GM19328 (cell line): ENCODE data around the gene UBXN7.
"Not testable (repeated sequence)": the region's sequence is repeated elsewhere in the genome, so short reads cannot be mapped to it uniquely, and the experiment has no call there.

Experiments
- ATAC-seq: cut with Tn5 transposase; IDR thresholded peaks from one replicate; pipeline ENCODE4 v1.9.1; 2021; ENCODE audit warnings: mild to moderate bottlenecking, moderate library complexity; ENCODE audit not compliant: unreplicated experiment

The UBXN7 gene

GRCh38 chr3:196432137-196432879 lies at the start of gene UBXN7:
Gene UBXN7, minus strand, starts transcription at chr3:196432427. Its CDS starts 28 bp downstream, at chr3:196432399.
- ATAC-seq = peak; percentile 86

- ATAC-seq = no peak
Measured at GRCh38 chr3:196477678-196478077, 45.5 kb upstream of the UBXN7 start.

GRCh38 chr3:196472286-196472685 lies 40.1 kb upstream of the UBXN7 start:
- ATAC-seq = no peak

GRCh38 chr3:196471551-196471950 lies 39.3 kb upstream of the UBXN7 start:
- ATAC-seq = no peak

GRCh38 chr3:196470182-196470581 lies 38.0 kb upstream of the UBXN7 start:
- ATAC-seq = not testable (repeated sequence)

GRCh38 chr3:196463804-196464203 lies 31.6 kb upstream of the UBXN7 start:
- ATAC-seq = no peak

GRCh38 chr3:196463478-196463756 lies 31.2 kb upstream of the UBXN7 start:
- ATAC-seq = no peak

- ATAC-seq = not testable (repeated sequence)
Measured at GRCh38 chr3:196462680-196463477, 30.7 kb upstream of the UBXN7 start.

- no peak for ATAC-seq
Measured at GRCh38 chr3:196458063-196458462, 25.8 kb upstream of the UBXN7 start.

GRCh38 chr3:196457470-196457869 lies 25.2 kb upstream of the UBXN7 start:
- not testable (repeated sequence) for ATAC-seq

GRCh38 chr3:196454935-196455334 lies 22.7 kb upstream of the UBXN7 start:
- no peak for ATAC-seq

- not testable (repeated sequence) for ATAC-seq
Measured at GRCh38 chr3:196445391-196445790, 13.2 kb upstream of the UBXN7 start.

GRCh38 chr3:196444500-196444894 lies 12.3 kb upstream of the UBXN7 start:
- ATAC-seq = no peak

- ATAC-seq = no peak
Measured at GRCh38 chr3:196440696-196441095, 8.5 kb upstream of the UBXN7 start.

GRCh38 chr3:196440041-196440537 lies 7.9 kb upstream of the UBXN7 start:
- ATAC-seq = no peak

GRCh38 chr3:196431181-196432136 lies 768 bp downstream of the UBXN7 start:
- ATAC-seq = peak; percentile 27

- ATAC-seq = no peak
Measured at GRCh38 chr3:196428041-196428440, 4.2 kb downstream of the UBXN7 start.

- ATAC-seq = not testable (repeated sequence)
Measured at GRCh38 chr3:196424421-196424820, 7.8 kb downstream of the UBXN7 start.

GRCh38 chr3:196423044-196423781 lies 9.0 kb downstream of the UBXN7 start:
- ATAC-seq = no peak

- not testable (repeated sequence) for ATAC-seq
Measured at GRCh38 chr3:196421668-196422067, 10.6 kb downstream of the UBXN7 start.
